Glomerular endothelial cell (primary cell): Measurements from ENCODE around the gene DHH. TPM values are rescaled to one million over a fixed set of nuclear protein-coding genes. Genes with fewer than 3 reads are reported as not detected.

Source experiments
- DNase-seq: peaks from one replicate; pipeline ENCODE4 v3.0.0-alpha.2; 2011; ENCODE audit warnings: low read depth, low spot score; ENCODE audit errors: extremely low read depth
- total RNA-seq: library from RNA; depleted of rRNA; stranded (reverse); fragments of >200 nt; gene quantifications from 2 replicates; pipeline ENCODE4 v1.2.3, GENCODE V29; 2015

The DHH gene
- total RNA-seq, 1 donor from 2014 or later, result 0.29 TPM

DNA sequence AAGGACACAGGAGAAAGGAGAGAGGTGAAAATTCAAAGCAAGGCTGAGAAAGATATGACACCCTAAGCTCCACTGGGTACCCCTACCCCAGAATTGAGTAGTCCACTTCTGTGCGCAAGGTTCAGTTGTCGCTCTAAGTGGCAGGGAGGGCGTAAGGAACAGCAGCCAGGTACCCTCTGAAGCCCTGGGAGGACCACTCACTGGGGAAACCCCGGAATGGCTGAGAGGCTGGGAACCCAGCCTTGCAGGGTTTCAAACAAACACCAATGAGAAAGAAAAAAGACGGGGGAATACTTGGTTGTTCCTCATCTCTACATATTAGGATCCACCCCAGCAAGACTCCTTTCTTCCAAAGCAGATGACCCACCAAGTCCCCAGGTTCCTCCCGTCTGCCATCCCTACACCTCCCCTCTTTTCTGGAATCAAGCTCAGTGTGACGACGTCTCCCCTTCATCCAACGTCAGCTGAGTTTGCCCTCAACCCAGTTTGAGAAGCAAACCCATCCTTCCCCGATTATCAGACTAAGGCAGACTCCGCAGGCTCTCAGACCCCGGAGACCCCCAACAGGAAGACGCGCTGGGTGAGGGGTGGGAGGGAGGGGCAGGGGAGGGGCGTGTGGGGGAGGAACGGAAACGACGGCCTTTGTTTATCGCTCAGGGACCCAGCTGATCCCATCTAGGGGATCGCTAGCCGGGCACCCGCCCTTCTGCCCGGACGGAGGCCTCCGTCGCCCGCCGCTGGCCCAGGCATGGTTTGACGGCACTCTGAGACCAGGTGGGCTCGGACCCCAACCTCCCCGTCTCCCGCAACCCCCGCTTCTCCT is 15.3 kb upstream of the DHH start:
- no peak for DNase-seq

DNA sequence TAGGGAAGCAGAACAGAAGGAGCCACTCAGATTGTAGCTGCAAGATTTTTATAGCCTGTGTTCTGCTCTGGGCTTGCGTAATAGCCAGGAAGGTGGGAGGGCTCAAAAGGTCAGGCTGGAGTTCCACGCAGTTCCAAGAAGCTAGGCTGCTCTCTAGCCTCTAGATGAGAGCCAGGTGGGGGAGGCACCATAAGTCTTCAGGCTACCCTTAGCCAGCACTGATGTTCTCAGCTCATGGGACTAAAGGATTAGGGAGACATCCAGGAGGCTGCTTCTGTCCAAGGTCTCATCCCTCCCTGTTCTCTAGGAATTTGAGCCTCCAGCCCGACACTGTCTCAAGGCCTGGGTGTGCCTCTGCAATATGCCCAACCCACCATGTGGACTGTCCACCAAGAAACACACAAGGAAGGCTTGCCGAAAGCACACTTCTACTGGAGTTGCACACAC is 14.4 kb upstream of the DHH start:
- DNase-seq, result no peak

DNA sequence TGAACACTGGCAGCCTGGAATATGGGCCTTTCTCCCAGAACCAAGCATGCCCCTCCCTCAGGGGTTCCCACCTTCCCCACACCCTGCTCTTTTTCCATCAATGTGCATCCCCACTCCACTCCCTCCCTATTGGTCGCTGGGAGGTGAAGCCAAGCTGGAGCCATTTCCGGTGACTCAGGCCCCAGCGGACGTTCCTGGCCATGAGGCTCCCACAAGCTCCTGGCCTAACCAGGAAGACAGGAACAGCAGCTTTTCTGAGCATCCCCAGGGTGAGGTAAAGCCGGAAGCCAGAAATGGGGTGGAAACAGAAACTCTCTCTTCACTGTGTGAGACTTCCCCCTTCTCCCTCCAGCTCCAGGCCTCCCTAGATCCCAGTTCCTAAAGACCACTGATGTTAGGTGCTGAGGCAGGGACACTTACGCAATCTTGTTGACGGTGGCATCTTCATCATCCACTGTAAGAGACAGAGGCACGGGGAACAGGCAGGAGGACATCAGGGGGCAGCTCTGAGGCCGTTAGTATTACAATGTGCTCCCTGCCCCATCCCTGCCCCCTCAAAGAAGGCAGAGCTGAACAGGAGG is 11.0 kb upstream of the DHH start:
- no peak for DNase-seq

DNA sequence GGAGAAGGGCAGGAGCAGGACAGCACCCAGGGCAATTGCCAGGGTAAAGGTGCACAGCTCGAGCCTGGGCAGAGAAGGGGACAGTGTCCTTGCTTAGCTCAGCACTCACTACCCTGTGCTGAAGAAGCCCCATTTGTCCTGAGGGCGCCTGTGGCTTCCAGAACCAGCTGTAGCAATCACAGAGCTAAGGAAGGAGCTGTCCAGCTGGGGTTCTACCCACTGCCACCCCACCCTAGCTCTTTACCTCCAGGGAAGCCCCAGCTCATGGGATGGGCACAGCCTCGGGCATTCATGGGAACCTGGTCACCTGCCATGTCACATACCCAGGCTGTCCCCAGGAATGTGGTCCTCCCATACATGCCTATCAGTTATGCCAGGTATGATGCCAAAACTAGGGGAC is 10.2 kb upstream of the DHH start:
- no peak for DNase-seq

DNA sequence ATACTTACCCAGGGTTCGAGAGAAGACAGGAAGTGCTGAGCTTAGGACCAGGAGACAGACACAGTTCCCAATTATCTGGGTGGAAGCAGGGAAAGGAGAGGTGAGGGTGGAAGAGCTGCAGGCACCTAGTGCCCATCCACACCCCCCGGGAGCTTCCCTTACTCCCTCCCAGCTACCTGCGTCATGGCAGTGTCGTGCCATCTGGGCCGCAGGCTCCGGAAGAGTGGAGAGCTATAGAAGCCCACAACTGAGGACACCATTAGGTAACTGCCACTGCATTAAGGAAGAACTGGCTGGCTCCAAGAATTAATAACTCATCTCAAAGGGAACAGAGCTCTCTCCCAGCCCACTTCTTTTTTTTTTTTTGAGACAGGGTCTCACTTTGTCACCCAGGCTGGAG is 5.8 kb upstream of the DHH start:
- DNase-seq, result no peak

DNA sequence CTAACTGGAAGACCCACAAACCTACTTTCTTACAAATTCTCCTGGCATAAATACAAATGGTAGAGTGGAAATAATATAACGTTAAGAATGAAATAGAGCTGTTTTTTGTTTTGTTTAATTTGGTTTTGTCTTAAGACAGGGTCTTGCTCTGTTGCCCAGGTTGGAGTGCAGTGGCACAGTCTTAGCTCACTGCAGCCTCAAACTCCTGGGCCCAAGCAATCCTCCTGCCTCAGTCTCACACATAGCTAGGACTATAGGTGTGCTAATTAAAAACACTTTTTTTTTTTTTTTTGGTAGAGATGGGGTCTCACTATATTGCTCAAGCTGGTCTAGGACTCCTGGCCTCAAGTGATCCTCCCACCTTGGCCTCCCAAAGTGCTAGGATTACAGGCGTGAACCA is 4.1 kb upstream of the DHH start:
- DNase-seq, result no peak

DNA sequence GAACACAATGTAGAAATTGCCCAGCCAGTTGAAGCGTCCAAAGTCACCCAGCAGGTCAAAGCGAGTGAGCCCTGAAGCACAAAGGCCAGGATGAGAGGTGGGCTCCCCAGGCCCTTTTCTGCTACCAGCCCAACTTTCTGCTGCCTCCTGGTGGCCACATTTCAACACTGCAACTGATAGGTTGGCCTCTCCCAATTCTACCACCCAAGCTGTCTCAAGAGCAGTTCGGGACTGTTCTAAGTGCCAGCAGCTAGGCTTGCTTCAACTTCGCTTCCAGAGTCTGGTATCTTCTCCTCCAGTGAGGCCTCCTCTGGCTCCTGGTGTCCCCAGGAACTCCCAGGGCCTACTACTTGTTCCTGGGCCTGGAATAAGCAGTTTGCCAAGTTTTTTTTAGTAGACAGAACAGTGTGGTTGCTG is 3.4 kb upstream of the DHH start:
- no peak for DNase-seq

DNA sequence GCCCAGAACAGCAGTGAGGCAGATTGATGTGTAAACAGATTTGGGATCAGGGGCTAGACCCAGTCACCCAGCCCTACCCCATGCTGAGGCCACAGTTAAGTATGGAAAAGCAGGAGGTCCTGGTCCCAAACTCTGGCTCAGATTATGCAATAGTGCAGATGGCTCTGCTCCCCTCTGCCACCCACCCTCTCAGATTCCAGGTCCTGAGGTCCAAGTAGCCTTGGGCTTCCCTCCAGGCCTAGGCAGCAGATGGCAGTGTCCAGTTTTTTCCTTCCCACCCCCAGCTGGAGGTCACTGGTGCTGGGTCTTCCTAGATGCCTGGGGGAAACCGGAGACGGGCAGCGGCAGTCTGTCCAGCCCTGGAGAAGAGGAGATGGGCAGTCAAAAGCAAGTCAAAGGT is 2.8 kb upstream of the DHH start:
- DNase-seq, result no peak

DNA sequence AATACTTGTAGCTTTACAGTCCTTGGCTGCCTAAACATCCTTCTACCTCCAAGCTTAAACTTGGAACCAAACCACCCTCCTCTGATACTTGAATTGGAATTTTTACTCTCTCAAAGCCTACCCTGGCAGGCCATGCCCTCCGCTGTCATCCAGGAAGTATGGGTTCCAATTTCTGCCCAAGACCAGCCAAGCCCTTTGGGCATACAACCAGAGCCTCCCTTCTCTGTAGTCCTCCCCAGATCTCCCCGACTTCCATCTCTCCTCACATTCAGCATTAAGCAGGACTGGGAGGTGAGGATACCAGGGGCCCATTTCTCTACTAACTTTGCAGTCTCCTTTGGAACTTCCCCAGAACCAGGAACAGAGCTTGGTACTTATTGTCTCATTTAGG is 369 bp upstream of the DHH start:
- DNase-seq, result no peak

DNA sequence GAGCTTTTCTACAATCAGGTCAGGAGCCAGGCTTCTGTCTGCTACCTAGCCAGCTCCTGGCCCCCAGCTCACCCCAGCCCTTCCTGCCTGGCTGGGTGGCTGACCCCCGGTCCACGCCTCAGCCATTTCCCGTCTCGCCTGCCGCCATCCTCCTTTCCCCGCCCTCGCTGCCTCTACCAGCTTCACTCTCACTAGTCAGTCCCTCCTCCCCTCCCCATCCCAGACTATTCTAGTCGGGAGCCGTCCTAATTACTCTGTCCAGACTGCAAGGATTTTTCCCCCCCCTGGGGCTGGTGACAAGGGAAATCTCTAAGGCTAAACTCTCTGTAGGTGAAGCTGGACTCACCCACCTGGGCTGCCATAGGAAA is 825 bp downstream of the DHH start:
- DNase-seq, result no peak

DNA sequence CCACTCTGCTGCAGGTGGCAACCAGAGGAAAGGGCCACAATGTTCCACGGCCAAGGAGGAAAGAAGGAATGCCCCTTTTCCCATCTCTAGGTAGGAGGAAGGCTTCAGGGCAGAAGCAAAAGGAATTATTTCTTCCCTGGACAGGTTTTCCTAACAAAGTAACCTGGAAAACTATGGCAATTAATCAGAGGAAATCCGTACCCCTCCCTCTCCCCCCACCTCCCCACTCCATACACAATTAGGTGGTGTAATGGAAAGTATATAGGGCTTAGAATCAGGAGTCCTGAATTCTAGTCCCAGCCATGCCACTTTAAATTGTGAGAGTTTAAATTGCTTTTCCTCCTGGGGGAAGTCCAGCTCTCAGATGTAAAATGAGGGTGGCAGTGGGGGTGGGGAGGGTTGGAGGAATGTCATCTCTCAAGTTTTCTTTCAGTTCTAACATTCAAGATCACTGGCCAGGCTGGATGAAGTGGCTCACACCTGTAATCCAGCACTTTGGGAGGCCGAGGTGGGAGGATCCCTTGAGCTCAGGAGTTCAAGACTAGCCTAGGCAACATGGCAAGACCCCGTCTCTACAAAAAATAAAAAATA is 1.7 kb downstream of the DHH start:
- DNase-seq, result no peak

DNA sequence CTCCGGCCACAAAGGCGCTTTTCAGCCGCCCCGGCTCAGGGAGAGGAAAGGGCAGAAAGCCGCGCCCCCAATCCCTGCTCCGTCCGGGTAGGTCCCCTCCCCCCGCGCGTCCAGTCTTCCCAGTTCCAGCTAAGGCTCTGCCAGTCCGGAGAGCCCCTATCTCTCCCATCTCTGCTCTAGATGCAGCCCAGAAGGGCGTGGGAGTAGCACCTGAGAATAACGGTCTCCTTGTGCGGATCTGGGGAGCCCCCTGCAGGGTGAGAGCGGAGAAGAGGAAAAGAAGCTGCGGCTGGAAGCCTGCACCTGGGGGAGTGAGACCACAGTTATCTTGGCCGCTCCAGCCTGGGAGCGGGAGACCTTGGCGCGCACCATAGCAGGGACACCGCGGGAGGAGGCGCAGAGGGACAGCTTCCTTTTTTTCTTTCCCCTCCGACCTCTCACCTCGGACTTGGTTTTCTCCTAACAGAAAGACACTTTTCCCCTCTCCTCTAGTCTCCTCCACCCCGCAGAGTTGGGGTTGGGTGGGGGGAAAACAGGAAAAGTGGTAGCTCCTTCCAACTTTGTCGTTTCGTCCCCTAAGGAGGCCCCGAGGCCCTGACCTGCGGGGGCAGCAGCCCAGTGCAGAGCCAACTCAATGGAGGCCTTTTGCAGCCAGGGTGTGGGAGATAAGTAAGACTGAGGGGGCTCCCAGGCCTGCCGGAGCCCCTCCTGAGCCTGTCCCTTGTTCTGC is 2.4 kb downstream of the DHH start:
- no peak for DNase-seq

DNA sequence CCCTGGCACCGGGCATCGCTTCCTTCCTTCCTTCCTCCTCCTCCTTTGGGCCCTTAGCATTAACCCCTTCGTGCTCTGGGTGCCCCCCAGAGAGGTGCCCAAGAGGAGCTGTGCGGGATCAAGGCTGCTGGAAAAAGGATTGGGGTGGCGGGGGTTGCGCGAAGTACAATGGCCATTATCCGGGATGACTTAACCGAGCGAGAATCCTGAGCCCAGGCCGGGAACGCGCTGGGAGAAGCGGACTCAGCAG is 2.8 kb downstream of the DHH start:
- no peak for DNase-seq

DNA sequence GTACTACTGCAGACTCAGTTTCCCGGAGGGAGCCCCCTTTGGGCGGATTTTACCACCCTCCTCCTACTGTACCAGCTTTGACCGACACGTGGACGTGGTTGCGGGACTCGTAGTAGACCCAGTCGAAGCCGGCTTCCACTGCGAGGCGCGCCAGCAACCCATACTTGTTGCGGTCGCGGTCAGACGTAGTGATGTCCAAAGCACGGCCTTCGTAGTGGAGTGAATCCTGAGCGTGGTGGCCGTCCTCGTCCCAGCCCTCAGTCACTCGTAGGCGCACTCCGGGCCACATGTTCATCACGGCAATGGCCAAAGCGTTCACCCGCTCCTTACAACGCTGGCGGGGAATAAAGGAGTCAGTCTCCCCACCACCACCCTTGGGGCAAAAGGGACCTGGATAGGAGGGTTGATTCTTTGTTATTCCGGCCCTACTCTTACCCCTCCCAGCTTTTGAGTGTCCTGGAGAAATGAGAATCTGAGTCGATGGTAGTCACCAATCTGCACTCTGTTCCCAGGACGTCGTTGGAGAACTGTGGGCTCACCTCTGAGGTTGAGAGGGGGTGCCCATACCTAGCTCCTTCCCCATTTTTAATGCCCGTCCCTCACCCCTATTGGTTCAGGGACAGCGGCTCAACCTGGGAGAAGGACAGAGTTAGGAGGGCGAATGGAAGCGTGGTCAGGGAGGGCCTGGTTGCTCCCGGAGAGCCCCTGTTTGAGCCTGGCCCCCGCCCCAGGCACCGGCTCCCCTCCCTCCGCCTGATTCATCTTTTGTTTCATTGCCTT is 3.4 kb downstream of the DHH start:
- DNase-seq, result no peak

DNA sequence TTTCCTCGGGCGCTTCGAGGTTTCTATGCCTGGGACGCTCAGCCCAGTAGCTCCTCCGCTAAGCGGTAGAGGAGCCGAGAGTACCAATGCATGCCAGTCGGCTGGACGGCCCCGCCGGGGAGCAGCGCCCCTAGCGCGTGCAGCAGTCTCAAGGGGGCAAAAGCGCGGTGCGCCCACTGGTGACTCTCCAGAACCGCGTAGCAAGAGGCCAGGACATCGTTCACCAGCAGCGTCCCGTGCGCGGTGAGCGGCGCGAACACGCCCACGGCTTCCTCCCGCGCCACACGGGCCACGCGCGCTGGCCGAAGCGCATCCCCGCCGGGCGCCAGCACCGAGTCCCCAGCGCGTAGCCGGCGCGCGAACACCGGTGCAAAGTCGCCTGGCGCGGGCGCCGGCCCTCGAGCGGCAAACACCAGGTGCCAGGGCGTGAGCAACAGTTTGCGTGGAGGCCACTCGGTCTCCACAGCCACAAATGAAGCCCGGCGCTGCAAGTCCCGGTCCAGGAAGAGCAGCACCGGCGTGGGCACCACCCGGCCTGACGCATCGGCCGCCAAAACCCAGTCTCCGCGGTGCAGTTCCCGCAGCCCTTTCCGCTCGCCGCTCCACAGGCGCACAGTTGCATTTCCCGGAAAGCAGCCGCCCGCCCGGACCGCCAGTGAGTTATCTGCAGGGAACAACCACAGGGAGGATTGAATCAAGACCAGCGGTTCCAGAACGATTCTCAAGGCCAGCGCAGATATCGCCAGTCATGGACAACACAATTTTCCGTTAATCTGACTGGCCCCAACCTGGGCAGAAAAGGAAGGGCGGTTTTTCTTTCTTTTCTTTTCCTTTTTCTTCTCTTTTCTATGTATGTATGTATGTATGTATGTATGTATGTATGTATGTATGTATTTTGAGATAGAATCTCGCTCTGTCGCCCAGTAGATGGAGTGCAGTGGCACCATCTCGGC is 4.5 kb downstream of the DHH start:
- no peak for DNase-seq

DNA sequence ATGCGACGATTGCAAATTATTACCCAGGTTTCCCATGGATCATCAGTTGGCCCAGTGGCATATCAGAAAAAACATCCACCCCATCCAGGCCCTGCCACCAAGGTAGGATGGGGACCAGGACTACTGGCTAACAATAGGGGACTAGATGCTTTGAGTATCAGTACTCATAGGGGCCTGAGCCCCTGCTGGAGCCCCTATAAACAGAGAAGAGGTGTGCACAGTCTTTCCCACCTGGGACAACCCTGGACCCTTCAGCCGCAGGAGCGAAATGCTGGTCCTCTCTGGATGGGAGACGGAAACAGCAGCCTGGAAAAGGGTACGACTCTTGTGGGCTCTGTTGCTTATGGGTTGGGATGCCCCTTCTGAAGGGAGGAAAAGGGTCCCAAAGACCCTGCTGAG is 5.7 kb downstream of the DHH start:
- DNase-seq, result no peak

DNA sequence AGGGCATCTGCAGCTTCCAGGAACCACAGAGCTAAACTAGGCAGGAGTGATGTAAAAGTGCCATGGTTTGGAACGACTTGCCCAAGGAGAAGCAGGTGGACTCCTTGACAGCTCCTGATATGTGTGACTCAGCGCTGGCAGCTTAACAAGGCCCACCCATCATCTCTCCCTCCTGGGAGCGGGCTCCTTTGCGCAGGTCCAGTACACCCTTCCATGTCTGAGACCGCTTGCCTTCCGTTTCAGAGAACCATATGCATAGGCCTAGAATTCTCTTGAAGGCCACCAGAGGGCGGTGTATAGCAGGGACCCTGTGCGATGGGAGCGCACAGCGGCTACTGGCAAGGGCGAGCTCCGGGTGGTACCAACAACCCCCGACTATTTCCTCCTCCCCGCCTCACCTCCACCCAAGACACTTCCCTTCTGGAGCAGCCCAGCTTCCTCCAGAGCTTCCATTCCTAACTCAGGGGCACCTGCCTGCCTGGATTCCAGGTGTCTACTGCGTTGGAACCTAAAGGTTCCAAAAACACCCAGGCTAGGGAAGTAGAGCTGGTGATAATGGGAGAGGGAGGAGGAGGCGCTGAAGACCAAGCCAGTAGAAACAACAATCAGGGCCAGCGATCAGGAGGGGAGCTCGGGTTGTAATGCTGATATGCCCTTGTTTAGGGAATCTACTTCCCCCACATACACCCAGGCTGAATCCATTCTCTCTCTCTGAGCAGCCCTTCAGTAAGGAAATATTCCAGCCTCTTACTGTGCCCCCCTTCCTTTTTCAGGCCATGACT is 6.3 kb downstream of the DHH start:
- DNase-seq, result no peak

DNA sequence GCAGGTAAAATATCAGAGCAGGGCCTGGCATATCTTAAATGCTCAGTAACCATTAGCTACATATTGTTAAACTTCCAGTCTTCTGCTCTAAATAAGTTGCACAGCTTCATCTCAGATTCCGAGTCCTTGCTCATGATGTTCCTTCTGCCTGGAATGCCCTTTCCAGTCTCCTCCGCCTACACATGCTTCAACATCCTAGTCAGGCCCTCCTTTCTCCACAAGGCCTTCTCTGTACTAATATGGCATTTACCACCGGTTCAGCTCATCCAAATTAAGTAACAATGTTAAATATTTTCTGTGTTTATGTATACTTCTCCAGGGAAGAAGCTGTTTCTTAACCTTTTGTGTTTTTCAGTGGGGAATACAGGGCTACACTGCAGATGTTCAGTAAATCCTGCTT is 8.5 kb downstream of the DHH start:
- no peak for DNase-seq

DNA sequence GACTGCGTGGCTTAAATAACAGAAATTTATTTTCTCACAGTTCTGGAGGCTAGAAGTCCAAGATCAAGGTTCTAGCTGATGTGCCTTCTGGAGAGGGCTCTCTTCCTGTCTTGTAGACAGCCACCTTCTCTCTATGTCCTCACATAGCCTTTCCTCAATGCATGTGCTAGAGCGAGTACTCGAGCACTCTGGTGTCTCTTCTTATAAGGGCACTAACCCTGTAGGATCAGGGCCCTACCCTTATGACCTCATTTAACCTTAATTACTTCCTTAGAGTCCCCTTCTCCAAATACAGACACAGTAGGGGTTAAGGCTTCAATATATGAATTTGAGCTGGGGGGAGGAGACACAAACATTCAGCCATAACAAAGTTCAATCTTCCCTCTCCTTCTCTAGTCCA is 10.2 kb downstream of the DHH start:
- DNase-seq, result no peak
